D721Med (cell line): ENCODE data around the gene PRKAR1B.

ENCODE experiments used
- DNase-seq: peaks from one replicate; pipeline ENCODE4 v3.0.0; 2011; ENCODE audit warnings: low spot score; ENCODE audit not compliant: insufficient read length
- FAIRE-seq: peaks from 2 replicates; lab custom pipeline; 2011; peaks lifted over from hg19 to GRCh38; lab: Jason Lieb, UNC
- TF ChIP-seq, protein P1 (sequence below): IDR thresholded peaks from 2 replicates; pipeline ENCODE4 v1.5.1; 2012; ENCODE audit warnings: mild to moderate bottlenecking, control low read depth; ENCODE audit not compliant: insufficient read depth; ENCODE audit errors: missing control alignments

The PRKAR1B gene

DNA sequence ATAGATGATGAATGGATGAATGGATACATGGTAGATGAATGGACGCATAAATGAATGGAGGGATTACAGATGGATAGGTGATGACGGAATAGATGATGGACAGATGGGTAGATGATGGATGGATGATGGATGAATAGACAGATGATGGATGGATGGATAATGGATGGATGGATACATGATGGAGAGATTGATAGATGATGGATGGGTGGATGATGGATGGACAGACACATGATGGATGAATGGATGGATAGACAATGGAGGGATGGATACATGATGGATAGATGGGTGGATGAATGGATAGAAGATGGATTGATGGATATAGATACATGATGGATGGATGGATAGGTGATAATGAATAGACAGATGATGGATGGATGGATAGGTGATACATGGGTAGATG, 198.6 kb downstream of the PRKAR1B start:
- DNase-seq (no peak), FAIRE-seq (no peak)
- TF ChIP-seq, protein P1, sequence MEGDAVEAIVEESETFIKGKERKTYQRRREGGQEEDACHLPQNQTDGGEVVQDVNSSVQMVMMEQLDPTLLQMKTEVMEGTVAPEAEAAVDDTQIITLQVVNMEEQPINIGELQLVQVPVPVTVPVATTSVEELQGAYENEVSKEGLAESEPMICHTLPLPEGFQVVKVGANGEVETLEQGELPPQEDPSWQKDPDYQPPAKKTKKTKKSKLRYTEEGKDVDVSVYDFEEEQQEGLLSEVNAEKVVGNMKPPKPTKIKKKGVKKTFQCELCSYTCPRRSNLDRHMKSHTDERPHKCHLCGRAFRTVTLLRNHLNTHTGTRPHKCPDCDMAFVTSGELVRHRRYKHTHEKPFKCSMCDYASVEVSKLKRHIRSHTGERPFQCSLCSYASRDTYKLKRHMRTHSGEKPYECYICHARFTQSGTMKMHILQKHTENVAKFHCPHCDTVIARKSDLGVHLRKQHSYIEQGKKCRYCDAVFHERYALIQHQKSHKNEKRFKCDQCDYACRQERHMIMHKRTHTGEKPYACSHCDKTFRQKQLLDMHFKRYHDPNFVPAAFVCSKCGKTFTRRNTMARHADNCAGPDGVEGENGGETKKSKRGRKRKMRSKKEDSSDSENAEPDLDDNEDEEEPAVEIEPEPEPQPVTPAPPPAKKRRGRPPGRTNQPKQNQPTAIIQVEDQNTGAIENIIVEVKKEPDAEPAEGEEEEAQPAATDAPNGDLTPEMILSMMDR: no peak

DNA sequence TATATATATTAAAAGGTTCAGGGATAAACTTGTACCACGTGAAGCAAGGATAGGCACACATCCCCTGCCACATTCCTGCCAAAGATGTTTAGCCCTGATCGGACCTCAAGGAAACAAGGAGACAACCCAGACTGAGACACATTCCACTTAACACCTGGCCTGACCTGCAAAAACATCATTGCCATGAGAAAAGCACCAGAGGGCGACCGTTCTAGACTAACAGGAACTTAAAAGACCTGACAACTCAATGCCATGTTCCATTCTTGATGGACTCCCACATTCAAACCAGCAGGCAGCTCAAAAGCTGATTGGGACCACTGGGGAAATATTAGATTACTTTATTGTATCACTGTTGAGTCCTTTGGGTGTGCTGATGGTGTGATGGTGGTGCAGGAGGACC, 199.4 kb downstream of the PRKAR1B start:
- TF ChIP-seq, protein P1: no peak
- FAIRE-seq (no peak), DNase-seq (no peak)

DNA sequence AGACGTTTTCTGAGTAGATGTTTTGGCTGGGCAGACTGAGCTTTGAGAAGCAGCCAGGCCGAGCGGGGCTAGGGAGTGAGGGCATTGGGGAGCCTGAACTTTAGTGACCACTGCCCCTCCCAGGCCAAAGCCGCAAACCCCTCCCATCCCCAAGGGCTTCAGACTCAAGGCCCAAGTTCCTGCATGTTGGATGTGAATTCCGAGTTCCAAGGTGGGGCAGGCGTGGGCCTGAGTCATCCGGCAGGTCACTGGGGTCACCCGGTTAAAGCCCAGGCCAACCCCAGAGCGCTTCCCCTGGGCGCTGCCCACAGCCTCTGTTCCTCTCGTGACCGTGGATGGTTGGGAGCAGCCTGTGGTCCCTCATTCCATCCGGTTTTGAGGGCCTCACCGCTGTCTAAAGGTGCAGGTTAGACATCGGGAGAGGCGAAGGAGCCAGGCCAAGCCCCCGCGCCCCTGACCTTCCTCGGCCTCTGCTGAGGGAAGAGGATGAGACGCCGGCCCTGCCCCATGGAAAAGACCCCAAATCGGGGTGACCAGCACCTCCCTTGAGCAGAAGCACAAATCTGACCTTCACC, 200.5 kb downstream of the PRKAR1B start:
- FAIRE-seq (no peak), DNase-seq (no peak)
- TF ChIP-seq, protein P1: no peak

DNA sequence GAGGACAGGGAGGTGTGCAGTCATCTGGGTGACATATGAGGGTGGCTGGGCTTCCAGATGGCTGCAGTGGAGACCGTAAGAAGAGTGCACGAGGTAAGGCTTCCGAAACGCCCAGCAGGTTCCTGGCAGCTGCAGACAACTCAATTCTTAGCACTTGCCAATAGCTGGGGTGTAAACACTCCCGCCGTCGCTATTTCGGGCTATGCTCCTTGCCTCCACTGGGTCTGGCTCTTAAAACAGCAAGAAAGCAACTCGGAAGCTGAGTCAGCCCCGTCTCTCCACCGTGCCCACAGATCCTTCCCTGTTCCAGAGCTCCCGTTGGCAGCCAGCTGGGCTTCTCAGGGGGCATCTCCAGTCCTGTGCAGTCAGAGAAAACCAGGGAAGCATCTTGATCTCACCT, 201.3 kb downstream of the PRKAR1B start:
- FAIRE-seq (no peak), DNase-seq (no peak)
- TF ChIP-seq, protein P1: no peak

DNA sequence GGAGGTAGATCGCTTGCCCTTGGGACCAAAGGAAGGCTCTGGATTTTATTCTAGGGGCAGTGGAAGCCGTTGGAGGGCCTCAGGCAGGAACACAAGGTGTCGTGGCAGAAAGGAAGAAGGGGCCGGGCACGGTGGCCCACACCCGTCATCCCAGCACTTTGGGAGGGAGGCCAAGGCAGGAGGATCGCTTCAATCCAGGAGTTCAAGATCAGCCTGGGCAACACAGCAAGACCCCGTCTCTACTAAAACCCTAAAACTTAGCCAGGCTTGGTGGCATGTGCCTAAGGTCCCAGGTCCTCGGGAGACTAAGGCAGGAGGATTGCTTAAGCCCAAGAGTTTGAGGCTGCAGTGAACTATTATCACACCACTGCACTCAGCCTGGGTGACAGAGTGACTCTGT, 202.3 kb downstream of the PRKAR1B start:
- FAIRE-seq (no peak), DNase-seq (no peak)
- TF ChIP-seq, protein P1: no peak

DNA sequence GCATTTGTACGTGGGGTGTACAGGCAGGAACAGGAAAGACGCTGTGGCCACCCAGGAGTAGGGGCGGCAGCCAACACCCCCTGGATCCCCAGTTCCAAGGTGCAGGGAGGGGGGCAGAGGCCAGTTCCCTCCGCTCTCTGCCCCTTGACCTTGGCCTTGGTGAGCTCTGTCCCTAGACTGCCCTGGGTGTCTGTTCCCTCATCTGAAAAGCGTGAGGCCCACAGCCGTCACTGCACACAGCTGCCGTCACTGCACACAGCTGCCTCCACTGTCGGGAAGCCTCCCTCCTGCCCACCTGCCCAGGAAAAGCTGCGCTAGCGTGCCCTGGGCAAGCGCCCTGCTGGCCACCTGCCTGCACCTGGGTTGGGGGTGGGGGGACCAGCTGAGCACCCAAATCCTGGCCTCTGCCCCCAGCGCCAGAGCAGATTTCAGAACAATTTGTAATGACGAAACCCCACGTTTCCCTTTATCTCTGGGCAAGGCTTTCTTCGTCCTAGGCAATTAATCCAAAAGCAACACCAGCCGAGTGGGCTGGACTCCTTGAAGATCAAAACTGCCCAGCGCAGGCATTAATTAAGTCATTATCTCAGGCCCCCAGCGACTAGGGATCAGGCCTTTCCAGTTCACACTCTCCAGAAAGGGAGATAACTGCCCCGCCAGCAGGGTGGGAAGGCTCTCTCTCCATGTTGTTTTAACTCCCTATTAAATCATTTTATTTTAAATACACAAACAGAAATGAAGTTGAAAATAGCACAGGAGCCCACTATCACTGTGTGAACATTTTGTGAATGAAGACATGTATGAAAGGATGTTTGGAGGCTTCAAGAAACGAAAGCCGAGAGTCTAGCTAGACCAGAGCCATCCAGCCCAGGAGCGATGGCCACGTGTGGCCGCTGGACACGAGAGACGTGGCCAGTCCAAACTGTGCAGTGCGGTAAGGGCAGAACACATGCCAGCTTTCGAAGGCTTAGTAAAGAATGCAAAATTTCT, 203.4 kb downstream of the PRKAR1B start:
- no peak for DNase-seq

More for the DNA sequence above, 203.4 kb downstream of the PRKAR1B start:
- TF ChIP-seq, protein P1: no peak
- no peak for FAIRE-seq
